DMS79 (cell line): ENCODE measurements around the gene HLA-DQB1.
"Not testable (repeated sequence)": the region's sequence is repeated elsewhere in the genome, so short reads cannot be mapped to it uniquely, and the experiment has no call there.

Experiments used
- DNase-seq: peaks from one replicate; lab custom pipeline; 2025; lab: John Stamatoyannopoulos, UW

Gene HLA-DQB1

DNA sequence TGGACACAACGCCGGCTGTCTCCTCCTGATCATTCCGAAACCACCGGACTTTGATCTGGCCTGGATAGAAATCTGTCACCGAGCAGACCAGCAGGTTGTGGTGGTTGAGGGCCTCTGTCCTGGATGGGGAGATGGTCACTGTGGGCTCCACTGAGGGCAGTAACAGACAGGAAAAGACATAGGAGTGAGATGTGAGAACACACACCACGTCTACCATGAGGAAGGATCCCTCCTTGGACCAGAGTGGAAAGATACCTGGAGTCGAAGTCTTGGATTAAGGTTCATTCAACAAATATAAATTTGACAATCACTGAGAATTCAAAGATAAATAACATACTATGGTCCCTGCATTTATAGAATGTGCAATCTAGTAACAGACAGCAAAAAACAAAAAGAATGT, 4.4 kb downstream of the HLA-DQB1 start:
- DNase-seq = no peak

DNA sequence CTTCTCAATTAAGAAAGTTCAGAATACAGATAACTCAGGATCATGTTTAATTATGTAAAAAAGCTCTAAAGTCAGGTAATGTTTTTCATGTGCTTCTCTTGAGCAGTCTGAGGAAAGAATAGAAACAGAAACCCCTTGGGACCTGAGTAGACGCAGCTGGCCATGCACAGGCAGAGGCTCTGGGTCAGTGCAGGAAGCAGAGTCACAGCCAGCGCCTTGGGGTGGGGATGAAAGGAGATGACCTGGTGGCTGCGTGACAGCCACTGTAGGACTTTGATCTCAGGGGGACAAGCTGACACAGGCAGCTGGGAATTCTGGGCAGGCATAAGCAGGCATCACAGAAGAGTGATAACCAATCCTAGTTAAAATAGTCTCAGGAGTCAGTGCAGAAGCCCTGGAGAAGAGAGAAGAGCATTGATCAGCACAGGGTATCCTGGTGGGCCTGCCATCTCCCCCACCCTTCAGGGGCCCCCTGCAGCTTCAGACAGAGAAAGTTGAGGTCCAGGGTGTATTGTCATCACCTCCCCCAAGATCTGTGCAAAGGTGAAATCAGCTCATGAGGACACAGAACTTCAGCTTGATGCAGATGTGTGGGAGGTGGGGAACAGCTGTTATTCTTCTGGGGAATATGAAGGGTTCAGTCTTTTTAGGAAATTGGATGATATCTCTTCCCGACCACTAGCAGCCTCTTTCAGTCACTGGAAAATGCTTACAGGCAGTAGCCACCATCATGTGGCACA, 6.4 kb downstream of the HLA-DQB1 start:
- no peak for DNase-seq

DNA sequence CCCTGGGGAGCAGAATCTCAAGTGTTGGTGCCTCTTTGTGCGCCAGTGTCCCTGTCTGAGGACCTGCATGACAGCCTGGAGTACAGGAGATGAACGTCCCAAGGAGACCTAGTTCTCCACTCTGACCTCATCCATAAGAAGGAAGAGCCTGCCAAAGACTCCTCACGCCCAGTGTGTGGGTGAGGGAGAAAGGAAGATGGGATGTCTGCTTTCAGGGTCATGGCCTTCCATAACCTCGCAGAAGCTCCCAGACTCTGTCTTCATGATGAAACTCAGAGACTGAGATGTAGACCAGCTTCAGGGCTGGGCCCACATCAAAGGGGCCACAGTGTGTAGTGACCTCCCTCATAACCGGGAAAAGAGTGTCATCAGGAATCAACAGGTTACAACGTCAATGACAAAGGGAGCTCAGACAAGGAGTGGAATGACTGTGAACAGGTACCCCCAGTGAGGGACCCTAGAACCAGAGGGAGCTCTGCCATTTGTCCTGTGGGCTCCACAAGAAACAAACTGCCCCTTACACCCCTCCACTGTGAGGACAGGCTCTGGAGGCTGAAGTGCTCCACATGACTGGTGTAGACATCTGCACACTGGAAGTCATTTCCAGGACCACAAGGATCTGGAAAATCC, 8.1 kb downstream of the HLA-DQB1 start:
- no peak for DNase-seq

DNA sequence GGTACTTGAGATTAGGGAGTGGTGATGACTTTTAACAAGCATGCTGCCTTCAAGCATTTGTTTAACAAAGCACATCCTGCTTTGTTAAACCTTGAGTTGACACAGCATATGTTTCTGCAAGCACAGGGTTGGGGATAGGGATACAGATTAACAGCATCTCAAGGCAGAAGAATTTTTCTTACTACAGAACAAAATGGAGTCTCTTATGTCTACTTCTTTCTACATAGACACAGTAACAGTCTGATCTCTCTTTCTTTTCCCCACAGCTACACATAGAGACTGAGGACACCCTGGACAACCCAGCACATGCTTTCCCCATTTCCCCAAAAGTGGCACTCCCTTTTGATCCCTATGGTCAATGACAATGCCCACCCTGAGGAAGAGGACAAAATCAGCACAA, 8.6 kb downstream of the HLA-DQB1 start:
- not testable (repeated sequence) for DNase-seq

DNA sequence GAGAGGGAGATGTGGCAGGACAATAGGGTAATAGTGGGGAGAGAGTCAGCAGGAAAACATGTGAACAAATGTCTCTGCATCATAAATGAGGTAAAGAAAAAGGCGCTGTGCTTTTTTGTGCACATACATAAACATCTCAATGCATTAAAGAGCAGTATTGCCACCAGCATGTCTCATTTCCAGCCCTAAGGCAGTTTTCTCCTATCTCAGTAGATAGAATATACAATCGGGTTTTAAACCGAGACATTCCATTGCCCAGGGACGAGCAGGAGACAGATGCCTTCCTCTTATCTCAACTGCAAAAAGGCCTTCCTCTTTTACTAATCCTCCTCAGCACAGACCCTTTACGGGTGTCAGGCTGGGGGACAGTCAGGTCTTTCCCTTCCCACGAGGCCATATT, 9.1 kb downstream of the HLA-DQB1 start:
- DNase-seq = not testable (repeated sequence)

DNA sequence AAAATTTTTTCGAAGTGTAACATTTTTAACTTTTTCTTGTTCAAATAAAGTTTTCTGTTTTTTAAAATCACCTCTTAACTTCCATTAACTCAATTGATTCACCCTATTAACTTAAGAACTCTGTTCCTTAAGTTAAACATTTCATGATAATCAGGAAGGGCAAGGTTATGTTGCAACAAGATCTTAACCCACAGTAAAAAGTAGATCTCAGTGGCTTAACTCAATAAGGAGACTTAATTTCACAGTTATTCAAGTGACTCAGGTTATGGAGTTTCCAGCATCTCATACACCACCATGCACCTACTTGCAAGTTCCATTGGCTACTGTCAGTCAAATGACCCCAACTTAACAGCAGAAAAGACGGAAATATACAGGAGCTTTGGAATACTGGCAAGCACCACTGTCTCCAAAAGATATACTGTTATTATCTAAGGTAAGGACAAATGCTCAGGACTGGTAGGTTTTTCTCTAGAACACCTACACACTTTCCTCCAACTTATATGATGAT, 11.2 kb downstream of the HLA-DQB1 start:
- no peak for DNase-seq

DNA sequence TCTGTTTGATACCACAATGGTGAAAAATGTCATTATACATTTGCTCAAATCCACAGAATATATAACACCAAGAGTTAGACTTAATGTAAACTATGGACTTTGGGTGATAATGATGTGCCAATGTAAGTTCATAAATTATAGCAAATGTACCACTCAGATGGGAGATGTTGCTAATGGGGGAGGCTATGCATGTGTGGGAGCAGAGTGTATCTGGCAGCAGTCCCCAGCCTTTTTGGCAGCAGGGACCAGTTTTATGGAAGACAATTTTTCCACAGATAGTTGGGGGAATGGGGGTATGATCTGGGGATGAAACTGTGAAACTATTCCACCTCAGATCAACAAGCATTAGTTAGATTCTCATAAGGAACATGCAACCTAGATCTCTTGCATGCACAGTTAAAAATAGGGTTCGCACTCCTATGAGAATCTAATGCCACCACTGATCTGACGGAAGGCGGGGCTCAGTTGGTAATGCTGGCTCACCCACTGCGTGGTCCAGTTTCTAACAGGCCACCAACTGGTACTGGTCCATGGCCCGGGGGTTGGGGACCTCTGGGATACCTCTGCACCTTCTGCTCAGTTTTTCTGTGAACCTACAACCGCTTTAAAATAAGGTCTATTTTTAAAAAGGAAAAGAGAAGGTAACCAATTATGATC, 21.3 kb downstream of the HLA-DQB1 start:
- DNase-seq = no peak

DNA sequence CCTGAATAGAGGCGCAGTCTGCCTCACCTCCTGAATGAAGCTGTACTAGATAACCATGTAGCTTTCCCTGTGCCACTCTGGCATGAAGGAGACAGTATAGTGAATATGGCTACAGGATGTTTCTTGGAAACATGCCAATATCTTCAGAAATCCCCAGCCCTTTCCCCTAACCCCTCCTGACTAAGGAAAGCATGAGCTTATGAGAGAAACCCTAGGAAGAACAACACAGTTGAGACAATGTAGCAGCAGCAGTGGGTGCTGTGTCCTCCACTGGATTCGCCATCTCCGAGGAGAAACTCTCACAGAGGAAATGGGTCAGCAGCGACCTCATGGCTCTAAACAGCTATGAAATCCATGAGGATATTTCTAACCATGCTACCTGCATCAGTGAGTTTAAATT, 22.6 kb downstream of the HLA-DQB1 start:
- DNase-seq = no peak

DNA sequence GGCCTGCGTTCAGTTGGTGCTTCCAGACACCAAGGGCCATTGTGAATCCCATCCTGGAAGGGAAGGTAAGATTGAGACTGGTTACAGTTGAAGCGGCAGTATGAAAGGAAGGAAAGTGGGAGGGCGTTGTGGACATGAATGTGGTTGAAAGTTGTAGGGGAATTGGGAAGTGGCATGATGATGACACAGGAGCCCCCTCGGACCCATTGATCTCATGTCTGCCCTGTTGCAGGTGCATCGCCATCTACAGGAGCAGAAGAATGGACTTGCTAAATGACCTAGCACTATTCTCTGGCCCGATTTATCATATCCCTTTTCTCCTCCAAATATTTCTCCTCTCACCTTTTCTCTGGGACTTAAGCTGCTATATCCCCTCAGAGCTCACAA, 23.7 kb downstream of the HLA-DQB1 start:
- DNase-seq = no peak

DNA sequence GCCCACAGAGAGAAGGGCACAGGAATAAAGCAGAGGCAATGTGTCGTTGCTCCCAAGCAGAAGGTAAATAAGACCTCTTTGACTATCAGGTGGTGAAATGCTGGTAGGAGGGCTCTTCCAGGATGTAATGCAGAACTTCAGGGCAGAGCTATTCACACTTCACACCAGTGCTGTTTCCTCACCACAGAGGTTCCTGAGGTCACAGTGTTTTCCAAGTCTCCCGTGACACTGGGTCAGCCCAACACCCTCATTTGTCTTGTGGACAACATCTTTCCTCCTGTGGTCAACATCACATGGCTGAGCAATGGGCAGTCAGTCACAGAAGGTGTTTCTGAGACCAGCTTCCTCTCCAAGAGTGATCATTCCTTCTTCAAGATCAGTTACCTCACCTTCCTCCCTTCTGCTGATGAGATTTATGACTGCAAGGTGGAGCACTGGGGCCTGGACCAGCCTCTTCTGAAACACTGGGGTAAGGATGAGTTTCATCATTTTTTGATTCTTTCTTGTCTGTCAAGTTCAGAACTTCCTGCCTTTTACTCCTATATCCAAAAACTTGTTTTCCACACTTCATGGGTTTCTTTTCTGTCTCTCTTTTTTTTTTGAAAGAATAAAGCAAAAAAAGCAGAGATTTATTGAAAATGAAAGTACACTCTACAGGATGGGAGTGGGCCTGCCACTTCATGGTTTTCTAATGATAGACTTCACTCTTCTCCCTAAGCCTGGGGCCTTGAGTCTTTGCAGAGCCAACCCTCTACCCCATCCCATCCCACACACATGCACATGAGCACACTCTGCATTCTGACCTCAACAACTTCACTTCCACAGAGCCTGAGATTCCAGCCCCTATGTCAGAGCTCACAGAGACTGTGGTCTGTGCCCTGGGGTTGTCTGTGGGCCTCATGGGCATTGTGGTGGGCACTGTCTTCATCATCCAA, 24.4 kb downstream of the HLA-DQB1 start:
- DNase-seq = not testable (repeated sequence)

DNA sequence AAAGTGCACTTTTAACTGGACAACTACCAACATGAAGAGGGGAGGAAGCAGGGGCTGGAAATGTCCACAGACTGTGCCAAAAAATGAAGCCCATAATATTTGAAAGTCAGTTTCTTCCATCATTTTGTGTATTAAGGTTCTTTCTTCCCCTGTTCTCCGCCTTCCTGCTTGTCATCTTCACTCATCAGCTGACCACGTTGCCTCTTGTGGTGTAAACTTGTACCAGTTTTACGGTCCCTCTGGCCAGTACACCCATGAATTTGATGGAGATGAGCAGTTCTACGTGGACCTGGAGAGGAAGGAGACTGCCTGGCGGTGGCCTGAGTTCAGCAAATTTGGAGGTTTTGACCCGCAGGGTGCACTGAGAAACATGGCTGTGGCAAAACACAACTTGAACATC, 25.3 kb downstream of the HLA-DQB1 start:
- no peak for DNase-seq

DNA sequence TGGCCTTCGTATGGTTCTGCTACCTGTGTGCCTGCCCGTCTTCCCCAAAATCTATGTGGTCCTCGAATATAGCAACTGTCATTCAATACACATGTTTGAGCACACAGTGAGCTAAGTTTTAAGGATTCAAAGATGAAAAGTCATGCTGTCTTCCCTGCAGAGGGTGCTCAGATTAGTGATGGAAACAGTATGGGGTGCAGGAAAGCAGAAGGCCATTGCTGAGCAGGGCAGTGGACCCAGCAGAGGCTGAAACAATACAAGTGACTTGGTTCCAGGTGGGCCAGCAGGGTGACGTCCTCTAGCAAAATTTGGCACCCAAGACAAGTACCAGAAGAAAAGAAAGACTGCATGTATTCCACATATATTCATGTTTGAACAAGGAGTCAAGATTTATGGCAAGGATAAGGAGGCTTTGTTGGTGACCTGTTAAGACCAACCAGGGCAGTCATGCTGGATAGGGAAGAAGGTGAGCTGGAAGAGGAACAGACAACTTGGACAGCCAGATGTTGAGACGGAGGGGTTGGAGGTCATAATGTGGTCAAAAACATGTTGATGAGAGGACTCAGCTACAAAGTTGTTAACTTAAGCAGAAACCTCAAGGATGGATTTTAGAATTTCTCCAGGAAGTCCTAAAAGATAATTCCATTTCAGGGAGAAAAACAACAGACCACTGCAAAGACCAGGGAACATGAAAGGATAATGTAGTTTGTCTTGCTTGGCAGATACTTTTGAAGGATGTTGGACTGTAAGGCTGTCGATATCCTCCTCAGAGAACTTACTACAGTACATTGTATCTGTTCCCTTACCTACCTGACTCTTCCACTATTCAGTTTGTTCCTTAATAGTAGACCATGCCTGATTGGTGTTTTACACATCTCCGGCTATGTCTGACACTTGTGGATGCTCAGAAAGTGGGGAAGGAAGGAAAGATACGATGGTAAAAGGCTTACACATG, 26.7 kb downstream of the HLA-DQB1 start:
- DNase-seq = no peak

DNA sequence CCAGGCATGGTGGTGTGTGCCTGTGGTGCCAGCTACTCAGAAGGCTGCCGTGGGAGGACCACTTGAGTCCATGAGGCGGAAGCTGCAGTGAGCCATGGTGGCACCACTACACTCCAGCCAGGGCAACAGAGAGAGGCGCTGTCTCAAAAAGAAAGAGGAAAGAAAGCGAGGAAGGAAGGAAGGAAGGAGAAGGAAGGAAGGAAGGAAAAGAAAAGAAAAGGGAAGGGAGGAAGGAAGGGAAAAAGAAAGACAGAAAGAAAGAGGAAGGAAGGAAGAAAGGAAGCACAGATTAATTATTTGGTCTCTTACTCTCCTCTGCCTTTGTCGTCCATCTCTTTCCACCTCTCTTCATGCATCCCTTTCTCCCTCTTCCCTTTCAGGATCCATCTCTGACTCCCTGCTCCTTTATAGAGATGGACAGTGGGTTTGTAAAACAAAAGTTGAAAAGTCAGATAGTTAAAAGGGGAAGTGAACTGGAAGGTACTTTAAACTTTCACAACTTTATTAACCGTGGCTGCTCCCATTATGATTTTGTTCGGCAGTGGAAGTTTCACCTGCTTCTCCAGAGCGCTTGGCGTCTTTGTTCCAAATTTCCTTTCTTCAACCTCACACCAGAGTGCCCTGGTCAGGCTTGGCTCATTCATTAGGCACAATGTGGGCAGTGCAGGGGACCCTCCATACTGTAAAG, 27.8 kb downstream of the HLA-DQB1 start:
- DNase-seq = no peak

DNA sequence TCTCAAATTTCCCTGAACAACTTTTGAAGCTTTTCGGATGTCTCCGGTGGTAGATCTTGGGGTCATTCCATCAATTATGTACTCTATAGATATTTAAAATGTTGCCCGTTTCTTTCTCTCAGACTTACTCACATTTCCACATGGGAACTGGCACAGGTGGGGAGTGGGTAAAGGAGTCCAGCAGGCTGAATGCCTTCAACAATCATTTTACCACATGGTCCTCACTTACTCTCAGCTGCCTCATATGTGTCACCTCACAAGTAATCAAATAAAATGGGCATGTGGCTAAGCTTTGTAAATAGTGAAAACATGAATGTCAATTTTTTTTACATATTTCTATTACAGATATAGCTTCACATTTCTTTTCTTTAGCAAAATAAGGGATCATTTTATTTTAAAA, 28.6 kb downstream of the HLA-DQB1 start:
- DNase-seq = no peak

DNA sequence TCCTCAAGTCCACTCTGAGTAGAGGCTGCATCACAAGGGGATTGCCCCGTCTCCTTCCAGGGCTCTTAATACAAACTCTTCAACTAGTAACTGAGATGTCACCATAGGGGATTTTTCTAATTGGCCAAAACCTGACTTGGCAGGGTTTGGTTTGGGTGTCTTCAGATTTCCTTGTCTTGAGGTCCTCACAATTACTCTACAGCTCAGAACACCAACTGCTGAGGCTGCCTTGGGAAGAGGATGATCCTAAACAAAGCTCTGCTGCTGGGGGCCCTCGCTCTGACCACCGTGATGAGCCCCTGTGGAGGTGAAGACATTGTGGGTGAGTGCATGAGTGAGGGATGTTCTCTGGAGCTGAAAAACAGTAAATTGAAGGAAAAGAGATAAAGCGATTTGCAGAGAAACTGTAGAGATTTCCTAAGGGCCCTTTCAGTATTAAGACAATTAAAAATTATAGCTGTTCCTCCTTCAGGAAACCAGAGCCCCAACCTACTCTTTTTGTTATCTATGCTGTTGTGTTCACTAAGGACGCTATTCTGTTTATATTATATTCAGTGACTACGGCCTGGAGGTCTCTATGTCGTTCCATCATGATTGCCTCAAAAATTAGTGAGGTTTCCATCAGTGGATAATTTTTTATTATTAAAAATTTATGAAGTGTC, 29.1 kb downstream of the HLA-DQB1 start, which contains the start of gene HLA-DQA1:
Gene HLA-DQA1, plus strand, starts transcription at position 188 of the 662 bp plus-strand sequence. Its CDS starts 53 bp downstream, at position 241.
- no peak for DNase-seq

DNA sequence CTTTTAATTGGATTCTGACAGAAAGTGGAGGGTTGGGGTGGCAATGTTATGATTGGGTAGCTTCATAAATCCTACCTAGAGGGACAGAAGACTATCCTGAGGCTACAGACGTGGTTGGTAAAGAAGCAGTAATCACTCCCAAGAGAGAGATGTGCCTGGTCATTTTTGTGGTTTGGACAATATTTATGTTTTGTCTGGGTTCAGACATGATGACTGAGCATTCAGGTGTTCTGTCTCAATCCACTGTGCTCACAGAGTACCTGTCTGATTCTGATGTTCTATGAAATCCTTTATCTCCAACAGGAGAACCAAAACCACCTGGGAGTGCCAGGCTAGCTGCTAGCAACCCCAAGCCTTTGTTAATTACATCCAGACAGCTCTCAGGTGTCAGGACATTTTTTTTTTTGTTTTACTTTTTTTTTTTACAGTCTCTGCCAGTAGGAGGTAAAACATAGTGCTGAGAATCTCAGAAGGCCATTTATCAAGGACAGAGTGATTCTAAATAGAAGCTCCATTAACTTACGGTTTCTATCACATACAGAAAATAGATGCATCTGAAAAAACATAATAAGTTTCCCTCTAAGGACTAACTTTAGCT, 30.8 kb downstream of the HLA-DQB1 start:
- DNase-seq = no peak

DNA sequence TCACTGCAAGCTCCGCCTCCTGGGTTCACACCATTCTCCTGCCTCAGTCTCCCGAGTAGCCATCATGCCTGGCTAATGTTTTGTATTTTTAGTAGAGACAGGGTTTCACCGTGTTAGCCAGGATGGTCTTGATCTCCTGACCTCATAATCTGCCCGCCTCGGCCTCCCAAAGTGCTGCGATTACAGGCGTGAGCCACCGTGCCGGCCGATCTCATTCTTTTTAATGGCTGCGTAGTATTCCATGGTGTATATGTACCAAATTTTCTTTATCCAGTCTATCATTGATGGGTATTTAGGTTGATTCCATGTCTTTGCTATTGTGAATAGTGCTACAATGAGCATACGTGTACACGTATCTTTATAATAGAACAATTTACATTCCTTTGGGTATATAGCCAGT, 36.7 kb downstream of the HLA-DQB1 start:
- not testable (repeated sequence) for DNase-seq

DNA sequence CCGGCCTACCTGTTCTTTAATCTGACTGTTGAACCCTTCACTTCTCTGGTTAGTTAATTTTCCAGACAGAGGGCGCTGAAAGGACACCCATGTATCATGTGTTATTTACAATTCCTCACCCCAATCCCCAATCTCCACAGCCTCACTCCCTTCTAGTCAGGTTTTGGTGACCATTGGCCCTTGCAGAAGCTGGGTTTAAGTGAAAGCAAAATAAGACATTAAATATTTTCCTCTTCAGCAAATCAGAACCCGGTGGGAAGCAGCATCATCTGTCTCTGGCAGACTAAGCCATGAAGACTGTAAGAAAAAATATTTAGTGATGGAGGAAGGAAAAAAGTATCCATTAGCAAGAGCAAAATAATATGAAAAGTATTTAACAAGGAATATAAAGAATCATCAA, 38.6 kb downstream of the HLA-DQB1 start:
- no peak for DNase-seq

DNA sequence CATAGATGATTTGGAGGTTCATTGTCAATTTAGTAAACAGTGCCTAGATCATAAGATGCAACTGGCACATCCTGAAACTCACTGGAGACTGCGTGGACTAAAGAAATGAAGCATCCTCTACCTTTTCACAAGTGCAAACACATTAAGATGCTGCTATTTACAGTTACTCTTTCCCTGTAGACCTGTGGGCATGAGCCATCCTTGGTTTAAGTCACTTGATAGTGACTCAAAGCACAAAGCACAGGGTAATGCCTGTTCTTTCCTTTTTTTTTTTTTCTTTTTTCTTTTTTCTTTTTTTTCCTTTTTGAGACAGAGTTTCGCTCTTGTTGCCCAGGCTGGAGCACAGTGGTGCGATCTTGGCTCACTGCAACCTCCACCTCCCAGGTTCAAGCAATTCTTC, 39.2 kb downstream of the HLA-DQB1 start:
- DNase-seq = no peak
